NCI-H526 (cell line): ENCODE results near the gene ITFG1.
"Not testable (repeated sequence)": the region's sequence is repeated elsewhere in the genome, so short reads cannot be mapped to it uniquely, and the experiment has no call there.

ENCODE experiments used
- DNase-seq, 2 experiments: peaks; one replicate each; lab custom pipeline; 2025; lab: John Stamatoyannopoulos, UW

The ITFG1 gene

GRCh38 chr16:47473004-47473403 lies 12.1 kb upstream of the ITFG1 start:
- not testable (repeated sequence) for DNase-seq

- DNase-seq = no peak
Observed at GRCh38 chr16:47470810-47471209, 9.9 kb upstream of the ITFG1 start.

DNA sequence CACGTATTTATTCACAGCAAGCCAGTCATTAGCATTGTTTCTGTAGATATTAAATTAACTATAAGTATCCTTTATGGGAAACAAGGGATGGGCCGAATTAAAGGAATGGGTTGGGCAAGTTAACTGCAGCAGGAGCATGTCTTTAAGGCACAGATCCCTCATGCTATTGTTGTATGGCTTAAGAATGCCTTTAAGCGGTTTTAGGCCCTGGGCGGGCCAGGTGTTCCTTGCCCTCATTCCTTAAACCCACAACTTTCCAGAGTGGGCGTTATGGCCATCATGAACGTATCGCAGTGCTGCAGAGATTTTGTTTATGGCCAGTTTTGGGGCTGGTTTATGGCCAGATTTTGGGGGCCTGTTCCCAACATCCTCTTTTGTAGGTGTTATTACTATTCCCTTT lies 9.3 kb upstream of the ITFG1 start:
- no peak for DNase-seq

- DNase-seq = no peak
Observed at GRCh38 chr16:47469227-47469626, 8.4 kb upstream of the ITFG1 start.

DNA sequence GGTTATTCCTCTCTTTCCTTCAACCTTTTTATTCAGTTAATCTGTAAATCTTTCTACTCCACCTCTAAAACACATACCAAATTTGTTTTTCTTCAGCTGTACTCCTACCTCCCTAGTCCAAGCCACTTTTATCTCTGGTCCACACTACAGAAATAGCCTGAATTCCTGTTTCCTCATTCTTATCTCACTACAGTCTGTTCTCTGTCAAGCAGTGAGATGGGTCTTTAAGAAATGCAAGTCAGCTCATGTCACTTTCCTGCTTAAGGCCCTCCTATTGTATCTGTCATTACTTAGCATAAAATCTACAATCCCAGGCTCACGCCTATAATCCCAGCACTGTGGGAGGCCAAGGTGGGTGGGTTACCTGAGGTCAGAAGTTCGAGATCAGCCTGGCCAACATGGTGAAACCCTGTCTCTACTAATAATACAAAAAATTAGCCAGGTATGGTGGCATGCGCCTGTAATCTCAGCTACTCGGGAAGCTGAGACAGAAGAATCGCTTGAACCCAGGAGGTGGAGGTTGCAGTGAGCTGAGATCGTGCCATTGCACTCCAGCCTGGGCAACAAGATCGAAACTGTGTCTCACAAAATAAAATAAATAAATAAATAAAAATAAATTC lies 7.3 kb upstream of the ITFG1 start:
- not testable (repeated sequence) for DNase-seq

DNA sequence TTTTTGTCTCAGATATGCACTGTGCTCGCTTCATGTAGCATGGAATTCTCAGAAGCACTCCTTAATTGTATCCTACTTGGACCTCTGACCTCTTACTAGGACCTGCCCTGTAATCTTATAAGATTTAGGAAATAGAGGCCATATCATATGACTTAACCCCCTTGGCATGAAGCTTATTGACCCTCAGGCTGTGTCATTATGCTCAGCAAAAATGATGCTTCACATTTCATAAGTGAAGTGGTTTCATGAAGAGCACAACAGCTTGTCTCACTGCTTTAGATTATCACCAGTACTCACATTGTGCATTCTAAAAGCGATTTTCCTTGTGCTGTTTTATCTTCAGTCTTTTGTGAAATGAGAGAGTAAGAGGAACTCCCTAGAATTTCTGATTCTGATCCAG lies 6.6 kb upstream of the ITFG1 start:
- DNase-seq = no peak

- no peak for DNase-seq
Observed at GRCh38 chr16:47465919-47466630, 5.2 kb upstream of the ITFG1 start.

GRCh38 chr16:47463771-47464624 lies 3.1 kb upstream of the ITFG1 start:
- DNase-seq = peak; percentile 82

DNA sequence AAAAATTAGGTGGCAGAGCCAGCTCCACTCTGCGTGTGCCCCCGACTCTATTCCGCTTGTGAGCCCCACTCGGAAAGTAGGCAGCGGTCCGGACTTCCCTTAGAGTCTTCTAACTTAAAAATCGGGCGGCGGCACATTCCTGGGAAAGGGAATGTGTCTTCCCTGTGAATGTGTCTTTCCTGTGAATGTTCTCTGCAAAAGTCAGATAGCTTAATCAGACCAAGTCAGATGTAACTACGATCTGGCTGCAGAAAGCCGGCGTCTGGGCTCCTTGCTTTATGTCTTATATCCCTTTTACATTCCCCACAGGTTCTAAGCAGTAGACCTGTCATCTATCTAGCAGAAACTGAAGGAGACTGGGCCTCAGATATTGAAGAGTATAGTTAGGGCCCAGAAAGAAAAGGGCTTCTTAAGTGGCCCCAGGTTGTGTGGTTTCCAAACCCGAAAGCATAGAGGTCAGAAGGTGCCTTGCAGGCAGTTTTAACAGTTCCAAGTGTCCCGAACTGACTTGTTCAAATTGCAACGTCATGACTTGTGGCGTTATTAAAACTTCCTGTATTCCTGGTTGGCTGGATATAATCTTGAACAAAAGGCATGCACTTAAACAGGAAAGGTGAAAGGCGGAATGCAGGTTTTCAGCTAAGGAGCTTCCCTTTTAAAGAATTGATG lies 869 bp upstream of the ITFG1 start:
- peak in 1 of 2 experiments; percentile 49 for DNase-seq

DNA sequence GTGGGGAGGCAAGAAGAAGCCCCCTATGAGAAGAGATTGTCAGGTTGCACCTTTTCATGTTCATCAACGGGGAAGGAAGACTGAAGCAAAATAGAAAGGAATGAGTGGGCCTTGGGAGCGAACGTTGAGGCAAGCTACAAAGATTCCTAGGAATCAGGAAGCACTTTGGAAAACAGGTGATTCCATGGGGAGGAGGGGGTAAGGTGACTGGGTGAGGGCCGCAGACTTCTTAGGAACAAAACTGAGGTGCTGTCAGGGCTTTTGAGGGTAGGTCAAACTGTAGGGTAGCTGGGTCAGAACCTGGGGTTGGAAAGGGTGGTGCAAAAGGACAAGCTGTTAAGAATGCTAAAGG lies 528 bp downstream of the ITFG1 start:
- no peak for DNase-seq

DNA sequence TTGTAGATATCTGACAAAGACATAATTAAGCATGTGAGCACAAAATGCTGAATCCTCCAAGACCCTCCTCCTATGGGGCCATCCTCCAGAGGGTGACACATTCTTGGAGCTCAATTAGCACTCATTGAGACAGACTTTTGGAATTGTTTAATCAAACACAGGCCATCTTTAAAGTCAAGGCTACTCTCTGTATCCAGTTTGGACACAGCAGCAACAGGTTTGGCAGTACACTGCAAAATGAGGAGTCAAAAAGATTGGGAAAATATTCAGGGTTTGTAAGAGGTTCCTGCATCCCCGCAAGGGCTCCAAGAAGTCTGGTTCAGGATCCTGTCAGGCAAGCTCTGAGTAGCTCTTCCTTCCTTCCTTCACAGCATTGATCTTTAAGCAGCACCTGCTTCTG lies 1.3 kb downstream of the ITFG1 start:
- no peak for DNase-seq

DNA sequence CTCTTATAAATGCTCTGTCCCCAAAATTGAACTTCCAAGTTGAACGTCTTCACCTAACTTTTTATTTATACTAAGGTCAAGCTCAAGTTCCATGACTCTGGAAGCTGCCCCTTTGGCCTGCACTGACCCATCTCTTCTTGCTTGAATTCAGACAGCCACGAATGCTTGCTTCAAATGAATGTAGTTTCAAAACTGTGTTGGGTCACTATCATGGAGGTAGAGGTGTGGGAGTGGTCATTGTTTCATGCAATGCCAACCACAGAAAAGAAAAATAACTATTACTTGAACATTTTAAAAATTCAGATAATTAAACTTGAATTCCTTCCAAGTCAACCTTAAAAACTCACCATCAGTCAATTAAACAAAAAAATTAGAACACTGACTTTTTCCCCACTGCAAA lies 2.5 kb downstream of the ITFG1 start:
- no peak for DNase-seq

DNA sequence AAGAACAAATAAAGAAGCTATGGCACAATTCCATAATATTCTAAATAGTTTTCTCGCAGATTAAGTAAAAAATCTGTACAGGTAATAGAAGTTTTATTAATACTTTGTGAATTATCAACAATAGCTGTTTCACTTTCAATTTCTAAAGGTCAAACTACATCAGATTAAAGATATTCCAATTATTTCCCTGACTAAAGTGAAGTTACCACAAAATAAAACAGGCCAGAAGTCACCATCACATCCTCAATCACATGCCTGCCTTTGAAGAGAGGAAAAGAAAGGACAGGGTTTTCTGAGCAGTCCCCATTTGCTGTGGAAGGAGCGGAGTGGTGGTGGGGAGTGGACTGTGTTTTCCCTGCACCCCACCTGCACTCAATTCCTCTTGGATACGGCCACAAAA lies 11.1 kb downstream of the ITFG1 start:
- DNase-seq = no peak

DNA sequence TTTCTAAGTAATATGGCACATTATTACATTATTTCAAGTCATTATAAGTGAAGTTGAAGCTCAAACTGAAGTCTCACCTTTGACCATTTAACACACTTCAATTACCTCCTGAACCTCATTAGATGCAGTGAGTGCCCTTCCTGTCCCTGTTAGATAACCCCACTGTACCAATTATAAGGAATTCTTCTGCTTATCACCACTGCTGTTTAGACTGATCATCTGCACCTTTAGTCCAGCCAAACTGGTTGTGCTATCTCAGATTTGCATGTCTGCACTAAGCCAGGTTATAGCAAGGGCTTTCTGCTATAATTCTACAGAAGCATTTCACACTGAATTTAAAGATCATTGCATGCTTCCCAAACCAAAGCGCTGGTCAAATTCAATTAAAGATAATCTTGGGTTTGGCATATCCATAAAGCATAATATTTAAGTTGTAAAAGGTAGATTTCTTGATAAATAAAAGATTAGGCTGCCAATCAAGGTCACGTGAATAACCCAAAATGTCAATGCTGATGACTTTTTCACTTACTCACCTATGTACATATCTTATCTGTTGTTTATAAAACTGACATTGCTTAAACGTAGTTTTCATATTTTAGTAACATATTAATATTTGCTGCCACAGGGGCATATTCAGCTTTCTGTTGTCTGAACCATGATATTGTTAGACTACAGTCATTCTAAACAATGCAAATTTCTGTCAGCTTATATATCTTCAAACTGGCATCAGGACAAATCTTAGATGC lies 11.9 kb downstream of the ITFG1 start:
- peak; percentile 1 to 45 for DNase-seq

GRCh38 chr16:47446431-47446830 lies 14.4 kb downstream of the ITFG1 start:
- DNase-seq = no peak

DNA sequence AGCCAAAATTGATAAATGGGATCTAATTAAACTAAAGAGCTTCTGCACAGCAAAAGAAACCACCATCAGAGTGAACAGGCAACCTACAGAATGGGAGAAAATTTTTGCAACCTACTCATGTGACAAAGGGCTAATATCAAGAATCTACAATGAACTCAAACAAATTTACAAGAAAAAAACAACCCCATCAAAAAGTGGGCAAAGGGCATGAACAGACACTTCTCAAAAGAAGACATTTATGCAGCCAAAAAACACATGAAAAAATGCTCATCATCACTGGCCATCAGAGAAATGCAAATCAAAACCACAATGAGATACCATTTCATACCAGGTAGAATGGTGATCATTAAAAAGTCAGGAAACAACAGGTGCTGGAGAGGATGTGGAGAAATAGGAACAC lies 18.0 kb downstream of the ITFG1 start:
- DNase-seq = not testable (repeated sequence)

- not testable (repeated sequence) for DNase-seq
Observed at GRCh38 chr16:47440066-47440465, 20.8 kb downstream of the ITFG1 start.

DNA sequence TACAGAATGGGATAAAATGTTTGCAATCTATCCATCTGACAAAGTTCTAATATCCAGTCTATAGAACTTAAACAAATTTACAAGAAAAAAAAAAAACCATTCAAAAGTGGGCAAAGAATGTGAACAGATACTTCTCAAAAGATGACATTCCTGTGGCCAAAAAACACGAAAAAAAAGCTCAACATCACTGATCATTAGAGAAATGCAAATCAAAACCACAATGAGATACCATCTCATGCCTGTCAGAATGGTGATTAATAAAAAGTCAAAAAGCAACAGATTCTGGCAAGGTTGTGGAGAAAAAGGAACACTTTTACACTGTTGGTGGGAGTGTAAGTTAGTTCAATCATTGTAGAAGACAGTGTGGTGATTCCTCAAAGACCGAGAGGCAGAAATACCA lies 26.6 kb downstream of the ITFG1 start:
- DNase-seq = not testable (repeated sequence)

GRCh38 chr16:47431960-47432359 lies 28.9 kb downstream of the ITFG1 start:
- DNase-seq = no peak

DNA sequence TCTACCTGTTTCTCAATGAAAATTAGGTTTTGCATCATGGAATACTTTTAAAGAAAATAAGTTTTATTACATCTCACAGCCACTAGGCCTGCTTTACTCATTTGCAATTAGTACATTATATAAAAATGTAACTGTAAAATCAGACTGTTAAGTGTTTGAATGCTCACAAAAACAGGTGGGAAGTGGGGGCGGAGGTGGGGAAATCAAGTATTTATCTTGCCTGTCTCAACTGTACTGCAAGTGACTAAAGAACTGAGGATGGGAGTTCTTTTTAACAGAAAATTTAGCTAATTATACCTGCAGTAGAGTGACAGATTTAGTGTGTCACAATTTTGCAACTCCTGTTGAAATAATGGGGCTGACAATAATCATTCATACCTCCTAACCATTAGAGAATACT lies 34.1 kb downstream of the ITFG1 start:
- no peak for DNase-seq

DNA sequence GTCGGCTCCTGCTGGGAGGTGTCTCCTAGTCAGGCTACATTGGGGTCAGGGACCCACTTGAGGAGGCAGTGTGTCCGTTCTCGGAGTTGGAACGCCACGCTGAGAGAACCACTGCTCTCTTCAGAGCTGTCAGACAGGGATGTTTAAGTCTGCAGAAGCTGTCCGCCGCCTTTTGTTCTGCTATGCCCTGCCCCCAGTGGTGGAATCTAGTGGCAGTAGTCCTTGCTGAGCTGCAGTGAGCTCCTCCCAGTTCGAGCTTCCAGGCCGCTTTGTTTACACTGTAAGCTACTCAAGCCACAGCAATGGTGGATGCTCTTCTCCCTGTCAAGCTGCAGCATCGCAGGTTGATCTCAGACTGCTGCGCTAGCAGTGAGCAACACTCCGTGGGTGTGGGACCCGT lies 36.0 kb downstream of the ITFG1 start:
- no peak for DNase-seq

- DNase-seq = no peak
Observed at GRCh38 chr16:47416869-47417268, 44.0 kb downstream of the ITFG1 start.
